Left lung (tissue), 10 donors: ENCODE results near the gene NUP205. TPM values are rescaled to one million over a fixed set of nuclear protein-coding genes. Genes with fewer than 3 reads are reported as not detected.

Experiments used
- ATAC-seq: fragments of 200-7000 bp; cut with Tn5 transposase; one replicate; pipeline ENCODE4 v1.9.1; 2020; ENCODE audit warnings: moderate library complexity
- DNase-seq, 4 donors: peaks; one replicate each; pipeline ENCODE4 v3.0.0-alpha.2; 2013 to 2020
- H3K27ac ChIP-seq, 2 donors: fragments of 200-600 bp; sonication (generic) in 1 of 2; one replicate each; pipeline versions ENCODE4 v1.5.0 to v1.8.0; 2020 to 2021
- H3K27me3 ChIP-seq, 2 donors: fragments of 200-600 bp; sonication (generic) in 1 of 2; one replicate each; pipeline versions ENCODE4 v1.5.0 to v1.8.0; 2020 to 2021
- H3K36me3 ChIP-seq, 2 donors: fragments of 200-600 bp; sonication (generic) in 1 of 2; one replicate each; pipeline versions ENCODE4 v1.5.0 to v1.8.0; 2020 to 2021
- H3K4me1 ChIP-seq, 2 donors: fragments of 200-600 bp; one replicate each; pipeline ENCODE4 v1.8.0; 2021
- H3K4me3 ChIP-seq, 2 donors: fragments of 200-600 bp; sonication (generic) in 1 of 2; one replicate each; pipeline versions ENCODE4 v1.5.0 to v1.8.0; 2020 to 2021; ENCODE audit warnings: mild to moderate bottlenecking in 1 of 2
- H3K9me3 ChIP-seq, 2 donors: fragments of 200-600 bp; sonication (generic) in 1 of 2; one replicate each; pipeline versions ENCODE4 v1.5.0 to v1.8.0; 2020 to 2021
- CTCF ChIP-seq, 2 donors: fragments of 200-600 bp; sonication (generic) in 1 of 2; IDR thresholded peaks; one replicate each; pipeline versions ENCODE4 v1.5.0 to v1.8.0; 2021; ENCODE audit warnings: antibody characterized with exemption in 2 of 2
- intact Hi-C, 2 donors: fragments of 100-400 bp; cut with DNase I; formaldehyde crosslinking; loops; one replicate each; pipeline versions ENCODE4 v1.11.2 to v1.14.2; 2022
- polyA plus RNA-seq, 6 donors: library from polyadenylated mRNA; unstranded; fragments of 120-200 nt; gene quantifications; one replicate each; pipeline ENCODE4 v1.2.1, GENCODE V29; 2013; ENCODE audit not compliant: insufficient read length in 6 of 6
- total RNA-seq, 2 donors: library from RNA; stranded (reverse); fragmentation: NEBNext Ultra II Directional; extraction: Animal tissue kit (Norgen Biotek cat#: 25700); gene quantifications; one replicate each; pipeline ENCODE4 v1.2.1, GENCODE V29; 2021
- donor health status: DM: no; HTN: yes; CAD: no.
- donor health status: DM: no; HTN: no; CAD: no.

The NUP205 gene
- total and polyA plus RNA-seq, 8 donors = 42.7 to 82.3 (median 74.3) TPM

DNA sequence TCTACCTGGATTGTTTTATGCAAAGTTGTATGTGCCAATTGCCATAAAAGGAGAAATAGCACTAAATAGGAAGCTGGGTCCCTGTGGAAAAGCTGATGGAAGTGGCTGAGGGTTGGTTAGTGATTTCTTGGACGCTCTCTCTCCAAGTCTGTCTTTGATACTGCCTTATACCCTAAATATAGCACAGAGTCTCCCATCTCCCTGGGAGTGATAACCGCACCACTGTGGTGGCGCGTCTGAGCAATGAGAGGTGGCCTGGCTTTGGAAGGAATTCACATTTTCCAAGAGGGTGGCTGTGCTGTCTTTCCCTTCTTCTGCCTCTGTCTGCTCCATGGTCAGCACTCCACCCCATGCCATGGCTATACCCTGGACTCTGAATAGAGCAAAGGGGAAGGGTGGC, 135.8 kb downstream of the NUP205 start:
- intact Hi-C loops = no loop called here
- ATAC-seq = no peak
- Histone ChIP-seq H3K27ac (no peak overlapping the region), H3K36me3 (peaks cover 0 to 13% of the 10 kb centered on the region in 2 donors), H3K27me3 (no peaks in the 10 kb centered on the region), H3K9me3 (no peaks in the 10 kb centered on the region), H3K4me1 (no peaks in the 10 kb centered on the region), H3K4me3 (no peak overlapping the region)
- TF ChIP-seq CTCF (IDR thresholded peaks at IDR 0.05) = no peak
- DNase-seq = no peak

- intact Hi-C loops = no loop called here
- H3K9me3 ChIP-seq = no peaks in the 10 kb centered on the region
- peaks cover 0 to 4% of the 10 kb centered on the region in 2 donors for H3K36me3 ChIP-seq
- no peak overlapping the region for H3K4me3 ChIP-seq
- no peak for TF ChIP-seq CTCF (IDR thresholded peaks at IDR 0.05)
- no peaks in the 10 kb centered on the region for H3K4me1 ChIP-seq
- no peaks in the 10 kb centered on the region for H3K27me3 ChIP-seq
- DNase-seq = no peak
- H3K27ac ChIP-seq = no peak overlapping the region
- ATAC-seq = no peak
Observed at GRCh38 chr7:135697276-135698049, 139.7 kb downstream of the NUP205 start.

Other genes with a start within 250 kb of the NUP205 start
- 10 to 100 TPM; 21.6 to 21.8 TPM for gene CNOT4, start 47.8 kb upstream of the NUP205 start, total RNA-seq
- gene CNOT4, start 47.8 kb upstream of the NUP205 start, polyA plus RNA-seq = 10 to 100 TPM; 32.5 to 35.4 (median 34.0) TPM
- 10 to 100 TPM; 35.0 to 37.0 TPM for gene STMP1, start 104.6 kb downstream of the NUP205 start, total RNA-seq
- 10 to 100 TPM; 63.8 to 81.6 (median 76.1) TPM for gene STMP1, start 104.6 kb downstream of the NUP205 start, polyA plus RNA-seq
- gene SLC13A4, start 170.3 kb downstream of the NUP205 start, total RNA-seq = not detected
- gene SLC13A4, start 170.3 kb downstream of the NUP205 start, polyA plus RNA-seq = 1 to 10 TPM; 3.5 to 7.7 (median 5.4) TPM
- gene FAM180A, start 190.9 kb downstream of the NUP205 start, total RNA-seq = 1 to 10 TPM; 2.7 to 6.8 TPM
- under 1 TPM in 4 of 6 donors, not detected in 2; 0.11 to 0.24 (median 0.23) TPM for gene FAM180A, start 190.9 kb downstream of the NUP205 start, polyA plus RNA-seq